Vagina (tissue), 2 donors: ENCODE data around the gene UNC79. TPM values are rescaled to one million over a fixed set of nuclear protein-coding genes. Genes with fewer than 3 reads are reported as not detected.

Experiments used
- DNase-seq, 2 donors: peaks; one replicate each; pipeline ENCODE4 v3.0.0-alpha.2; 2017; ENCODE audit errors: extremely low spot score in 2 of 2
- H3K27ac ChIP-seq: fragments of 200-600 bp; sonication (generic); one replicate; pipeline ENCODE4 v1.5.1; 2019
- H3K27me3 ChIP-seq: fragments of 200-600 bp; sonication (generic); one replicate; pipeline ENCODE4 v1.5.1; 2019
- H3K36me3 ChIP-seq, 2 donors: fragments of 200-600 bp; sonication (generic); one replicate each; pipeline ENCODE4 v1.5.1; 2017 to 2019
- H3K4me1 ChIP-seq: fragments of 200-600 bp; sonication (generic); one replicate; pipeline ENCODE4 v1.5.1; 2019
- H3K4me3 ChIP-seq, 2 donors: fragments of 200-600 bp; sonication (generic); 1 replicate in 1 of 2; 2 replicates in 1 of 2; pipeline ENCODE4 v1.5.1; 2016 to 2019
- H3K9me3 ChIP-seq: fragments of 200-600 bp; sonication (generic); one replicate; pipeline ENCODE4 v1.5.1; 2019
- POLR2A ChIP-seq, 2 donors: fragments of 450-650 bp; IDR thresholded peaks; one replicate each; pipeline ENCODE4 v1.6.1; 2017; ENCODE audit warnings: antibody characterized with exemption in 2 of 2, mild to moderate bottlenecking in 2 of 2, moderate library complexity in 2 of 2
- POLR2AphosphoS5 ChIP-seq, 2 donors: sonication (generic); formaldehyde crosslinking; IDR thresholded peaks; one replicate each; pipeline ENCODE4 v1.9.0; 2017; ENCODE audit warnings: antibody characterized with exemption in 2 of 2, mild to moderate bottlenecking in 2 of 2, low read depth in 1 of 2; ENCODE audit not compliant: insufficient read depth in 1 of 2
- intact Hi-C: fragments of 100-400 bp; cut with DNase I; formaldehyde crosslinking; loops from one replicate; pipeline ENCODE4 v1.15.1; 2023
- total RNA-seq: library from RNA; depleted of rRNA; stranded (reverse); fragments of >200 nt; gene quantifications from one replicate; pipeline ENCODE4 v1.2.3, GENCODE V29; 2016
- TF ChIP-seq, protein P1 (sequence below), 3 experiments: fragments of 450-650 bp in 2 of 3; fragments of 200-600 bp in 1 of 3; sonication (generic) in 1 of 3; IDR thresholded peaks; one replicate each; pipeline ENCODE4 v1.5.1; 2017 to 2019; ENCODE audit warnings: antibody characterized with exemption in 3 of 3, mild to moderate bottlenecking in 2 of 3, moderate library complexity in 2 of 3

UNC79 gene
- total RNA-seq, 1 donor from 2014 or later = 0.49 TPM

DNA sequence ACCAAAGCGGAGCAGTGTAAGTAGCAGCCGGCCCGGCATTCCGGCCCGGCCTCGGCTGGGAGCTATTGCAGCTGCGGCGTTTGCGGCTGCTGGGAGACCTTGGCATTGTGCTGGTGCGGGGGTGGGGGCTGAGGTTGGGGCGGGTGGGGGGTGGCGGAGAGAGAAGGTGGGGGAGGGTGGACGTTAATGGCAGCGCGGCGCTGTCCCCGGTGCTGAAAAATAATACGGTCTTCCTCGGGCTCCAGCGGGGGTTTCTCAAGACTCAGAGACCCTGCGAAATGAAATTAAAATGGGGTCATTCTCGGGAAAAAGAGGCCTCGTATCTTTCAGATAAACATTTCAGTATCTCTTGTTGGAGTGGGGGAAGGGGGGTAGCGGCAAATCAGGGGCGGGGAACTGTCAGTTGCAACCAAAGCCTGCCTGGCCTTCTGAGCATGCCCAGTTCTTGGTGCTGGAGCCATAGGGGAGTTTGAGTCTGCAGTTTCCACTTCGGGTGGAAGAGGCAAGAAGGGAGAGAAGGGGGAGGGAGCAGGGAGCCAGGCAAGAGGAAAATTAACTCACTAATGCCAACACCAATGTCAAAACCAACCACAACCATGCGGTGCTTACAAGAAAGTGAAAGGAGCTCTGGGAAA lies 414 bp downstream of the UNC79 start:
- Histone ChIP-seq H3K36me3 (no peaks in the 10 kb centered on the region), H3K27me3 (no peaks in the 10 kb centered on the region), H3K9me3 (peaks cover 13% of the 10 kb centered on the region), H3K4me1 (peaks cover 10% of the 10 kb centered on the region), H3K27ac (no peak overlapping the region), H3K4me3 (no peak overlapping the region)
- intact Hi-C loops = no loop called here
- DNase-seq = no peak
- TF ChIP-seq, protein P1, sequence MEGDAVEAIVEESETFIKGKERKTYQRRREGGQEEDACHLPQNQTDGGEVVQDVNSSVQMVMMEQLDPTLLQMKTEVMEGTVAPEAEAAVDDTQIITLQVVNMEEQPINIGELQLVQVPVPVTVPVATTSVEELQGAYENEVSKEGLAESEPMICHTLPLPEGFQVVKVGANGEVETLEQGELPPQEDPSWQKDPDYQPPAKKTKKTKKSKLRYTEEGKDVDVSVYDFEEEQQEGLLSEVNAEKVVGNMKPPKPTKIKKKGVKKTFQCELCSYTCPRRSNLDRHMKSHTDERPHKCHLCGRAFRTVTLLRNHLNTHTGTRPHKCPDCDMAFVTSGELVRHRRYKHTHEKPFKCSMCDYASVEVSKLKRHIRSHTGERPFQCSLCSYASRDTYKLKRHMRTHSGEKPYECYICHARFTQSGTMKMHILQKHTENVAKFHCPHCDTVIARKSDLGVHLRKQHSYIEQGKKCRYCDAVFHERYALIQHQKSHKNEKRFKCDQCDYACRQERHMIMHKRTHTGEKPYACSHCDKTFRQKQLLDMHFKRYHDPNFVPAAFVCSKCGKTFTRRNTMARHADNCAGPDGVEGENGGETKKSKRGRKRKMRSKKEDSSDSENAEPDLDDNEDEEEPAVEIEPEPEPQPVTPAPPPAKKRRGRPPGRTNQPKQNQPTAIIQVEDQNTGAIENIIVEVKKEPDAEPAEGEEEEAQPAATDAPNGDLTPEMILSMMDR (IDR thresholded peaks at IDR 0.05) = no peak
- TF ChIP-seq POLR2A (IDR thresholded peaks at IDR 0.05) = no peak
- no peak for TF ChIP-seq POLR2AphosphoS5 (IDR thresholded peaks at IDR 0.05; ENCODE audit: insufficient read depth in 1 of 2, low read depth in 1 of 2)

DNA sequence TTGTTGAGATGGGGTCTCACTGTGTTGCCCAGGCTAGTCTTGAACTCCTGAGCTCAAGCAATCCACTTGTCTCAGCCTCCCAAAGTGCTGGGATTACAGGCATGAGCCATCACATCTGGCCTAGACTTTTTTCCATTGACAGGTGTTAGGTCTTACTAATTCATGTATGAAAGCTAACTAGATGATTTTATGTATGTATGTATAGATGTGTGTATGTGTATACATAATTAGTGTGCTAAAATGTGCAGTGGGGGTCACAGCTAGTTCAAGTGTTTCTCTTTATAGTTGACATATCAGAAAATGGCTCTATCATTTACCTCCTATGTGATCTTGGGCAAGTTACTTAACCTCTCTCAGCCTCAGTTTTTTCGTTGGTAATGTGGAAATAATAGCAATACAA lies 23.5 kb downstream of the UNC79 start:
- Histone ChIP-seq H3K27ac (no peak overlapping the region), H3K4me3 (no peak overlapping the region), H3K4me1 (no peaks in the 10 kb centered on the region), H3K27me3 (no peaks in the 10 kb centered on the region), H3K36me3 (no peaks in the 10 kb centered on the region), H3K9me3 (no peaks in the 10 kb centered on the region)
- TF ChIP-seq POLR2AphosphoS5 (IDR thresholded peaks at IDR 0.05; ENCODE audit: insufficient read depth in 1 of 2, low read depth in 1 of 2) = no peak
- no peak for TF ChIP-seq POLR2A (IDR thresholded peaks at IDR 0.05)
- TF ChIP-seq, protein P1 (IDR thresholded peaks at IDR 0.05) = no peak
- no peak for DNase-seq
- intact Hi-C loops = no loop called here

DNA sequence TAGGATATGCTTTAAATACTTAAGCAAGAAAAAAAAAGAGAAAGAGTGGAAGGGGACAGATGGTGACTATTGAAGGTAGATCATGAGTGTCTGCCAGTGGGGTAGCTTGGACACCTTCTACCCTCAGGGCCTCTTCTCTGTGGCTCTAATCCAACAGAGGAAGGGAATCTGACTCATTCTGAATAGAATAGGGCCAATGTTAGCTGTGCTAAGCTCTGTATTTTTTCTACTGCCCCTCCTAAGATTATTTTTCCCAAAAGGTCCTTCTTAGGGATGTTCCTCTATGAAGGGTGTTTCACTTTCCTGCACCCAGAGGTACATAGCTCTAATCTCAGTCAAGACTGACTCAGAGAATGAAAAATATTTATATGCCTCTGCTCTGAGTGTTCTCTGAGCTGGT lies 25.6 kb downstream of the UNC79 start:
- DNase-seq = no peak
- no peaks in the 10 kb centered on the region for H3K9me3 ChIP-seq
- no peak overlapping the region for H3K4me3 ChIP-seq
- H3K4me1 ChIP-seq = no peaks in the 10 kb centered on the region
- H3K27ac ChIP-seq = no peak overlapping the region
- intact Hi-C loops = no loop called here
- no peaks in the 10 kb centered on the region for H3K27me3 ChIP-seq
- TF ChIP-seq POLR2AphosphoS5 (IDR thresholded peaks at IDR 0.05; ENCODE audit: insufficient read depth in 1 of 2, low read depth in 1 of 2) (no peak), POLR2A (IDR thresholded peaks at IDR 0.05) (no peak)
- TF ChIP-seq, protein P1 (IDR thresholded peaks at IDR 0.05) = no peak
- H3K36me3 ChIP-seq = no peaks in the 10 kb centered on the region

DNA sequence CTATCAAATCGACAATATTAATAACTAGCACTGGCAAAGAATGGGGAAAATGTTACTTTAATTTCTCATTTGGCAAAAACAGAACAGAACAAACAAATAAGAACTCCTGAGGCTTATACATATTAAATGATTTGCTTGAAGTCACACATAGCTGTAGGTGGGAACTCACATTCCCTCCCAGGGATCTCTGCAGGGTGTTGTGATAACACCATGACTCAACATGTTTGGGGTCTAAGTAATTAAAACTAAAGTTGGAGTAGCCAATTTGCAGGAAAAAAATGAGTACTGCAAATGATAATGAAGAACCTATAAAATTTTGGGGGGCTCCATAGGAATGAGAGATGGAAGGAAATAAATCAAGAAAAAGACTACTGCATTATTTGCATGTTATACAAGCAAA lies 27.5 kb downstream of the UNC79 start:
- intact Hi-C loops = no loop called here

DNA sequence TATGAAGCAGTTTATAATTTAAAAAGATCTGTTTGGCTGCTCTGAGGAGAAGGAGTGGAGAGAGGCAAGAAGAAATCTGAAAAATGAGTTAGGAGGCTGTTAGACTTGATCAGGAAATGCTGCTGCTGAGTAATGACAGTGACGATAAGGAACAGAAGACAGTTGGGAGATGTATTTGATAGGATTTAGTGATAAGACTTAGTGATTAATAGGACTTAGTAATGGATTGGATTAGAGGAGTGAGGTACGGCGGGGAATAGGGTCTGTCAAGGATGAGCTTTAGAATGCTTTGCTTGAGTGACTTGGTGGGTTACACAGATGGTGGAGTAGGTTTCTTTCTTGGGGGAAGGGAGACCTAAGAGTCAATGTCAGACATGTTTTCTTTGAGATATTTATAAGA lies 31.7 kb downstream of the UNC79 start:
- no peak for TF ChIP-seq POLR2A (IDR thresholded peaks at IDR 0.05)
- TF ChIP-seq, protein P1 (IDR thresholded peaks at IDR 0.05) = no peak
- H3K27me3 ChIP-seq = no peaks in the 10 kb centered on the region
- H3K36me3 ChIP-seq = no peaks in the 10 kb centered on the region
- no peaks in the 10 kb centered on the region for H3K9me3 ChIP-seq
- DNase-seq = no peak
- H3K4me3 ChIP-seq = no peak overlapping the region
- H3K27ac ChIP-seq = no peak overlapping the region
- intact Hi-C loops = no loop called here
- H3K4me1 ChIP-seq = no peaks in the 10 kb centered on the region

More for the DNA sequence above, 27.5 kb downstream of the UNC79 start:
- Histone ChIP-seq H3K36me3 (no peaks in the 10 kb centered on the region), H3K27ac (no peak overlapping the region), H3K4me1 (no peaks in the 10 kb centered on the region), H3K4me3 (no peak overlapping the region), H3K27me3 (no peaks in the 10 kb centered on the region), H3K9me3 (no peaks in the 10 kb centered on the region)
- TF ChIP-seq, protein P1 (IDR thresholded peaks at IDR 0.05) = no peak
- no peak for TF ChIP-seq POLR2A (IDR thresholded peaks at IDR 0.05)
- no peak for TF ChIP-seq POLR2AphosphoS5 (IDR thresholded peaks at IDR 0.05; ENCODE audit: insufficient read depth in 1 of 2, low read depth in 1 of 2)
- no peak for DNase-seq
